HepG2 (cell line): ENCODE measurements around the gene AHSG. TPM values are rescaled to one million over a fixed set of nuclear protein-coding genes. Genes with fewer than 3 reads are reported as not detected.

ENCODE experiments used
- ATF3 ChIP-seq: sonication (generic); formaldehyde crosslinking; IDR thresholded peaks from 2 replicates; pipeline ENCODE4 v1.4.0; 2020; ENCODE audit warnings: missing genetic modification reagents
- BCL6 ChIP-seq: IDR thresholded peaks from 2 replicates; pipeline ENCODE4 v1.6.1; 2016; ENCODE audit warnings: missing genetic modification reagents, missing compliant biosample characterization
- CBX5 ChIP-seq: sonication (generic); formaldehyde crosslinking; IDR thresholded peaks from 2 replicates; pipeline ENCODE4 v1.4.0; 2020; ENCODE audit warnings: missing genetic modification reagents, borderline replicate concordance
- CENPBD1 ChIP-seq: sonication (generic); formaldehyde crosslinking; IDR thresholded peaks from 2 replicates; pipeline ENCODE4 v1.8.0; 2022; ENCODE audit warnings: missing genetic modification reagents, low read depth, mild to moderate bottlenecking, borderline replicate concordance
- CREB1 ChIP-seq, 2 experiments: fragments of 450-650 bp in 1 of 2; IDR thresholded peaks; 2 replicates each; pipeline ENCODE4 v1.6.1; 2016 to 2017; ENCODE audit warnings: control low read depth in 1 of 2, mild to moderate bottlenecking in 1 of 2, missing compliant biosample characterization in 1 of 2, missing genetic modification characterization in 1 of 2
- HES4 ChIP-seq: sonication (generic); formaldehyde crosslinking; IDR thresholded peaks from 2 replicates; pipeline ENCODE4 v1.9.0; 2021; ENCODE audit warnings: mild to moderate bottlenecking, missing genetic modification reagents, borderline replicate concordance
- HNRNPUL1 ChIP-seq: fragments of 200-400 bp; formaldehyde crosslinking; IDR thresholded peaks from 2 replicates; pipeline ENCODE4 v1.6.1; 2017; ENCODE audit warnings: low read depth, mild to moderate bottlenecking, low read length, moderate library complexity
- NFE2L1 ChIP-seq: sonication (generic); formaldehyde crosslinking; IDR thresholded peaks from 2 replicates; pipeline ENCODE4 v1.4.0; 2020; ENCODE audit warnings: missing genetic modification reagents, mild to moderate bottlenecking, borderline replicate concordance
- NFE2L2 ChIP-seq: fragments of 150-350 bp; IDR thresholded peaks from 2 replicates; pipeline ENCODE4 v1.6.1; 2014; ENCODE audit warnings: low read length
- NR1H2 ChIP-seq: sonication (generic); formaldehyde crosslinking; IDR thresholded peaks from 2 replicates; pipeline ENCODE4 v1.8.1; 2022; ENCODE audit warnings: low read depth, missing genetic modification reagents, borderline replicate concordance
- NR2C2 ChIP-seq: sonication (generic); formaldehyde crosslinking; IDR thresholded peaks from 2 replicates; pipeline ENCODE4 v1.4.0; 2020; ENCODE audit warnings: missing genetic modification reagents, mild to moderate bottlenecking, moderate library complexity, borderline replicate concordance
- PHF5A ChIP-seq: IDR thresholded peaks from one replicate; pipeline ENCODE4 v1.6.1; 2018; ENCODE audit warnings: low read depth, missing genetic modification reagents; ENCODE audit not compliant: unreplicated experiment
- PRPF4 ChIP-seq: fragments of 200-400 bp; formaldehyde crosslinking; IDR thresholded peaks from 2 replicates; pipeline ENCODE4 v1.6.1; 2016; ENCODE audit warnings: low read length, low read depth; ENCODE audit not compliant: poor library complexity, severe bottlenecking
- RBFOX2 ChIP-seq: fragments of 200-400 bp; formaldehyde crosslinking; IDR thresholded peaks from 2 replicates; pipeline ENCODE4 v1.6.1; 2017; ENCODE audit warnings: low read depth, mild to moderate bottlenecking, low read length
- RELA ChIP-seq: sonication (generic); formaldehyde crosslinking; IDR thresholded peaks from 2 replicates; pipeline ENCODE4 v1.4.0; 2020; ENCODE audit warnings: missing genetic modification reagents
- SALL2 ChIP-seq: sonication (generic); formaldehyde crosslinking; IDR thresholded peaks from 2 replicates; pipeline ENCODE4 v1.8.1; 2023; ENCODE audit warnings: mild to moderate bottlenecking, missing genetic modification reagents, inconsistent platforms
- SMAD9 ChIP-seq: sonication (generic); formaldehyde crosslinking; IDR thresholded peaks from 2 replicates; pipeline ENCODE4 v1.5.1; 2020; ENCODE audit warnings: mild to moderate bottlenecking, missing genetic modification reagents
- SRSF1 ChIP-seq: fragments of 200-400 bp; formaldehyde crosslinking; optimal IDR thresholded peaks from 2 replicates; pipeline ENCODE3; 2017; ENCODE audit warnings: mild to moderate bottlenecking, low read depth, low read length, moderate library complexity
- TSC22D2 ChIP-seq: sonication (generic); formaldehyde crosslinking; IDR thresholded peaks from 2 replicates; pipeline ENCODE4 v1.5.1; 2020; ENCODE audit warnings: missing genetic modification reagents, mild to moderate bottlenecking, borderline replicate concordance
- ZBTB3 ChIP-seq: sonication (generic); formaldehyde crosslinking; IDR thresholded peaks from 2 replicates; pipeline ENCODE4 v1.4.0; 2020; ENCODE audit warnings: low read depth, mild to moderate bottlenecking, moderate library complexity, missing genetic modification reagents, borderline replicate concordance
- ZC3H4 ChIP-seq: sonication (generic); formaldehyde crosslinking; IDR thresholded peaks from 2 replicates; pipeline ENCODE4 v1.4.0; 2020; ENCODE audit warnings: missing genetic modification reagents, borderline replicate concordance
- ZMAT5 ChIP-seq: sonication (generic); formaldehyde crosslinking; IDR thresholded peaks from 2 replicates; pipeline ENCODE4 v1.5.0; 2020; ENCODE audit warnings: mild to moderate bottlenecking, low read depth, missing genetic modification reagents, borderline replicate concordance
- ZNF12 ChIP-seq: sonication (generic); formaldehyde crosslinking; IDR thresholded peaks from 2 replicates; pipeline ENCODE4 v1.5.0; 2020; ENCODE audit warnings: missing genetic modification reagents
- ZNF225 ChIP-seq: sonication (generic); formaldehyde crosslinking; IDR thresholded peaks from 2 replicates; pipeline ENCODE4 v1.4.0; 2020; ENCODE audit warnings: mild to moderate bottlenecking, missing genetic modification reagents
- ZNF282 ChIP-seq: fragments of 450-650 bp; IDR thresholded peaks from 2 replicates; pipeline ENCODE4 v1.6.1; 2018; ENCODE audit not compliant: partially characterized antibody
- ZNF33B ChIP-seq: sonication (generic); formaldehyde crosslinking; IDR thresholded peaks from 2 replicates; pipeline ENCODE4 v1.5.1; 2020; ENCODE audit warnings: mild to moderate bottlenecking, missing genetic modification reagents
- ZNF441 ChIP-seq: sonication (generic); formaldehyde crosslinking; IDR thresholded peaks from 2 replicates; pipeline ENCODE4 v1.7.0; 2021; ENCODE audit warnings: missing genetic modification reagents, borderline replicate concordance
- ZNF580 ChIP-seq: IDR thresholded peaks from 2 replicates; pipeline ENCODE4 v1.6.1; 2016; ENCODE audit warnings: low read depth, borderline replicate concordance
- ZNF766 ChIP-seq: sonication (generic); formaldehyde crosslinking; IDR thresholded peaks from 2 replicates; pipeline ENCODE4 v1.5.0; 2020; ENCODE audit warnings: missing genetic modification reagents, borderline replicate concordance
- ZNF800 ChIP-seq: sonication (generic); formaldehyde crosslinking; IDR thresholded peaks from 2 replicates; pipeline ENCODE4 v1.4.0; 2020; ENCODE audit warnings: missing genetic modification reagents
- polyA plus RNA-seq, 8 experiments: library from polyadenylated mRNA; depleted of rRNA in 3 of 8; stranded (reverse) in 7 of 8; unstranded in 1 of 8; fragments of >200 nt; fragmentation: Illumina TruSeq in 4 of 8; extraction: Trizol in 4 of 8; gene quantifications; 2 replicates each; pipeline versions ENCODE4 v1.2.1 to v1.2.3, GENCODE V29; 2011 to 2016; ENCODE audit warnings: low read depth in 4 of 8, missing spikeins in 1 of 8, mixed read lengths in 1 of 8; ENCODE audit not compliant: insufficient read depth in 1 of 8
- total RNA-seq, 5 experiments: library from RNA; depleted of rRNA; stranded (reverse); fragments of >200 nt; fragmentation: Illumina TruSeq; extraction: Trizol; gene quantifications; 2 replicates each; pipeline ENCODE4 v1.2.3, GENCODE V29; 2016; ENCODE audit warnings: low read depth in 1 of 5

The AHSG gene
- total and polyA plus RNA-seq, 2 of the 13 experiments (the other 11 are each of a cell fraction or from before 2014, with no cell fraction given) = 2,043 to 19,152 TPM

- TF ChIP-seq NR2C2 (CRISPR knock-in tag) = no peak
- TF ChIP-seq HNRNPUL1 = no peak
- peak; percentile 65 for TF ChIP-seq RBFOX2
- no peak for TF ChIP-seq ZMAT5 (CRISPR knock-in tag)
- no peak for TF ChIP-seq SMAD9 (CRISPR knock-in tag)
- no peak for TF ChIP-seq ATF3
- no peak for TF ChIP-seq NR1H2 (CRISPR knock-in tag)
- TF ChIP-seq PRPF4 = no peak
- TF ChIP-seq ZNF225 (CRISPR knock-in tag) = no peak
- TF ChIP-seq NFE2L2 = no peak
- TF ChIP-seq BCL6 (CRISPR knock-in tag) = no peak
- no peak for TF ChIP-seq ZNF441
- no peak; the same call in 1 of the 2 replicates for TF ChIP-seq ZBTB3 (CRISPR knock-in tag)
- no peak for TF ChIP-seq ZNF800
- TF ChIP-seq ZNF580 (CRISPR knock-in tag) = no peak
- no peak for TF ChIP-seq ZNF766 (CRISPR knock-in tag)
- 0 out of 2 replicates have a peak, but pooled peaks have one; percentile 40 for TF ChIP-seq ZC3H4 (CRISPR knock-in tag)
- TF ChIP-seq NFE2L1 (CRISPR knock-in tag) = no peak
- TF ChIP-seq ZNF282 = no peak
- peak; percentile 24; the same call in 1 of the 2 replicates for TF ChIP-seq ZNF33B
- no peak for TF ChIP-seq SRSF1
- no peak for TF ChIP-seq CBX5 (CRISPR knock-in tag)
- TF ChIP-seq ZNF12 (CRISPR knock-in tag) = no peak
- no peak for TF ChIP-seq SALL2 (CRISPR knock-in tag)
- no peak for TF ChIP-seq PHF5A (CRISPR knock-in tag)
- TF ChIP-seq RELA (CRISPR knock-in tag) = no peak
- TF ChIP-seq CREB1 (IDR thresholded peaks at IDR 0.05) = no peak
- TF ChIP-seq CREB1 (CRISPR knock-in tag; IDR thresholded peaks at IDR 0.05) = no peak
- TF ChIP-seq TSC22D2 = 0 out of 2 replicates have a peak, but pooled peaks have one; percentile 30
- no peak for TF ChIP-seq CENPBD1 (CRISPR knock-in tag)
- no peak for TF ChIP-seq HES4 (CRISPR knock-in tag)
Measured at GRCh38 chr3:186619787-186620212, 6.9 kb downstream of the AHSG start (continued).
